ENCODE measurements around the gene POLA2.

POLA2 gene

GRCh38 chr11:65277631-65278277, 16.0 kb downstream of the POLA2 start:
- no peak for TF ChIP-seq CTCF (IDR thresholded peaks at IDR 0.05)
- no peak for TF ChIP-seq ZFX (IDR thresholded peaks at IDR 0.05; ENCODE audit: borderline replicate concordance)
- no peak overlapping the region for H3K27ac ChIP-seq

GRCh38 chr11:65278356-65278755, 16.6 kb downstream of the POLA2 start:
- no peak overlapping the region for H3K27ac ChIP-seq
- TF ChIP-seq CTCF (IDR thresholded peaks at IDR 0.05) (no peak), ZFX (IDR thresholded peaks at IDR 0.05; ENCODE audit: borderline replicate concordance) (no peak)

- TF ChIP-seq CTCF (IDR thresholded peaks at IDR 0.05) (no peak), ZFX (IDR thresholded peaks at IDR 0.05; ENCODE audit: borderline replicate concordance) (no peak)
- no peak overlapping the region for H3K27ac ChIP-seq
Measured at GRCh38 chr11:65279279-65279678, 17.5 kb downstream of the POLA2 start.

- TF ChIP-seq ZFX (IDR thresholded peaks at IDR 0.05; ENCODE audit: borderline replicate concordance) (no peak), CTCF (IDR thresholded peaks at IDR 0.05) (no peak)
- no peak overlapping the region for H3K27ac ChIP-seq
Measured at GRCh38 chr11:65279741-65280440, 18.1 kb downstream of the POLA2 start.

GRCh38 chr11:65280646-65281045, 18.9 kb downstream of the POLA2 start:
- H3K27ac ChIP-seq = no peak overlapping the region
- no peak for TF ChIP-seq CTCF (IDR thresholded peaks at IDR 0.05)

GRCh38 chr11:65286686-65287085, 24.9 kb downstream of the POLA2 start:
- TF ChIP-seq CTCF (IDR thresholded peaks at IDR 0.05) (no peak), ZFX (IDR thresholded peaks at IDR 0.05; ENCODE audit: borderline replicate concordance) (no peak)
- no peak overlapping the region for H3K27ac ChIP-seq

- no peak overlapping the region for H3K27ac ChIP-seq
- TF ChIP-seq CTCF (IDR thresholded peaks at IDR 0.05) = no peak
- TF ChIP-seq ZFX (IDR thresholded peaks at IDR 0.05; ENCODE audit: borderline replicate concordance) = no peak
Measured at GRCh38 chr11:65287601-65288000, 25.8 kb downstream of the POLA2 start.
